ENCODE data around the gene CCSER1.

The CCSER1 gene

DNA sequence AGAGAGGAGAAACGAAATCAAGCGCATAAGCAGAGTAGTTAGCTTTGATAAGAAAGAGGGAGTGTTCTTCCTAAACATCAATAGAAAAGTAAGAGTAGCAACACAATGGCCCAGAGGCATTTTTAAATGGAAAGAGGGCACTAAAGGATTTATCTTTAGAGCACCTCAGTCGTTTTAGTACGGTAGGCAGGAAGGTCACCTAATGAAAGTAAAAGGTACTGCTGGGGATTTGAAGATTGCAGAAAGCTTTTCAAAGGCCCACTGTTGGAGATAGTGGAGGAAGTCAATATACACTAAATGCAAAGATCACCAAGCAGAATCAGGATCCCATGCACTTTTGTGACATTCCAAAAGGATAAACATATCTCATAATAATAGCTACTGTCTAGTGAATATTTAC lies 1508.9 kb downstream of the CCSER1 start:
- TF ChIP-seq EZH2phosphoT487 (IDR thresholded peaks at IDR 0.05; ENCODE audit: borderline replicate concordance) (no peak), CTCF (conservative IDR thresholded peaks at IDR 0.05; ENCODE audit: low read length) (no peak)
- H3K4me2 ChIP-seq (ENCODE audit: low read depth, low read length, poor library complexity, severe bottlenecking), result no peak overlapping the region

More for the DNA sequence above, 1508.9 kb downstream of the CCSER1 start:
- no peaks in the 10 kb centered on the region for H3K36me3 ChIP-seq (ENCODE audit: insufficient read depth, low read length)
- H3K79me2 ChIP-seq (ENCODE audit: insufficient read depth, low read length), result no peaks in the 10 kb centered on the region
- no peak overlapping the region for H3K9ac ChIP-seq (ENCODE audit: low read depth, low read length, poor library complexity, severe bottlenecking)
- no peaks in the 10 kb centered on the region for H3K4me1 ChIP-seq (ENCODE audit: insufficient read depth, low read length, poor library complexity, severe bottlenecking)
- H2AFZ ChIP-seq (ENCODE audit: low read length), result no peak overlapping the region
- no peaks in the 10 kb centered on the region for H3F3A ChIP-seq (ENCODE audit: low read depth)
- no peaks in the 10 kb centered on the region for H3K9me2 ChIP-seq (replicated peaks; ENCODE audit: low read depth, low read length)
- H3K4me3 ChIP-seq (ENCODE audit: low read length, poor library complexity, severe bottlenecking), result no peak overlapping the region
- no peaks in the 10 kb centered on the region for H3K9me3 ChIP-seq (ENCODE audit: insufficient read depth, low read depth, low read length)
- H3K27me3 ChIP-seq (ENCODE audit: insufficient read depth, low read length, poor library complexity, severe bottlenecking), result no peaks in the 10 kb centered on the region
- no peaks in the 10 kb centered on the region for H4K20me1 ChIP-seq (ENCODE audit: insufficient read depth, low read length, poor library complexity, severe bottlenecking)

All from Loucy (cell line).